ENCODE results near the gene ALCAM.

- TF ChIP-seq POLR2AphosphoS5 (IDR thresholded peaks at IDR 0.05; ENCODE audit: low read depth, low read length) (no peak), REST (IDR thresholded peaks at IDR 0.05; ENCODE audit: insufficient read depth in 1 of 2, low read depth in 2 of 2, low read length in 2 of 2) (no peak), TAF1 (IDR thresholded peaks at IDR 0.05; ENCODE audit: borderline replicate concordance, insufficient read depth, low read length) (no peak)
Observed at GRCh38 chr3:105423397-105423796, 56.7 kb downstream of the ALCAM start.
